MM.1S (cell line): ENCODE results near the gene HNRNPH1.

Source experiments
- DNase-seq: peaks from one replicate; pipeline ENCODE4 v3.0.0-alpha.2; 2015
- H2AFZ ChIP-seq: fragments of 300-600 bp; sonication (generic); 2 replicates; pipeline ENCODE4 v1.6.0; 2016; ENCODE audit warnings: antibody characterized with exemption, low read length
- H3F3A ChIP-seq: fragments of 300-600 bp; sonication (generic); 2 replicates; pipeline ENCODE4 v1.6.1; 2016; ENCODE audit warnings: mild to moderate bottlenecking, antibody characterized with exemption, low read length, moderate library complexity, mixed read lengths; ENCODE audit not compliant: insufficient read depth
- H3K27ac ChIP-seq: fragments of 300-600 bp; sonication (generic); 2 replicates; pipeline ENCODE4 v1.5.1; 2016; ENCODE audit warnings: mild to moderate bottlenecking, low read length
- H3K27me3 ChIP-seq: fragments of 300-600 bp; sonication (generic); replicated peaks from 2 replicates; pipeline ENCODE4 v1.6.0; 2016; ENCODE audit warnings: low read length; ENCODE audit not compliant: insufficient read depth
- H3K36me3 ChIP-seq: fragments of 300-600 bp; sonication (generic); replicated peaks from 2 replicates; pipeline ENCODE4 v1.6.1; 2016; ENCODE audit warnings: mild to moderate bottlenecking, low read length, mixed read lengths; ENCODE audit not compliant: insufficient read depth
- H3K4me1 ChIP-seq: fragments of 300-600 bp; sonication (generic); 2 replicates; pipeline ENCODE4 v1.6.1; 2016; ENCODE audit warnings: low read length, mixed read lengths
- H3K4me2 ChIP-seq: fragments of 300-600 bp; sonication (generic); 2 replicates; pipeline ENCODE4 v1.6.0; 2016; ENCODE audit warnings: low read depth, low read length
- H3K4me3 ChIP-seq: fragments of 300-600 bp; sonication (generic); 2 replicates; pipeline ENCODE4 v1.5.1; 2016; ENCODE audit warnings: low read length, mixed read lengths
- H3K79me2 ChIP-seq: fragments of 300-600 bp; sonication (generic); 2 replicates; pipeline ENCODE4 v1.6.1; 2016; ENCODE audit warnings: mixed run types, low read length, mixed read lengths
- H3K9ac ChIP-seq: fragments of 300-600 bp; sonication (generic); 2 replicates; pipeline ENCODE4 v1.6.1; 2016; ENCODE audit warnings: low read length, mixed read lengths
- H3K9me2 ChIP-seq: fragments of 300-600 bp; sonication (generic); replicated peaks from 2 replicates; pipeline ENCODE4 v1.6.1; 2016; ENCODE audit warnings: mild to moderate bottlenecking, low read length, mixed read lengths; ENCODE audit not compliant: insufficient read depth
- H3K9me3 ChIP-seq: fragments of 300-600 bp; sonication (generic); replicated peaks from 2 replicates; pipeline ENCODE4 v1.6.1; 2016; ENCODE audit warnings: mild to moderate bottlenecking, low read length, mixed read lengths; ENCODE audit not compliant: insufficient read depth
- H4K20me1 ChIP-seq: fragments of 300-600 bp; sonication (generic); 2 replicates; pipeline ENCODE4 v1.6.1; 2016; ENCODE audit warnings: mild to moderate bottlenecking, low read length, moderate library complexity, mixed read lengths; ENCODE audit not compliant: insufficient read depth
- CTCF ChIP-seq: fragments of 300-600 bp; sonication (generic); IDR thresholded peaks from 2 replicates; pipeline ENCODE4 v1.5.1; 2016; ENCODE audit warnings: antibody characterized with exemption, low read length, mixed read lengths
- EZH2 ChIP-seq: fragments of 300-600 bp; sonication (generic); optimal IDR thresholded peaks from 2 replicates; pipeline ENCODE3; 2017; ENCODE audit warnings: low read depth, mild to moderate bottlenecking, antibody characterized with exemption, low read length, mixed read lengths
- EZH2phosphoT487 ChIP-seq: fragments of 300-600 bp; sonication (generic); IDR thresholded peaks from 2 replicates; pipeline ENCODE4 v1.6.1; 2018; ENCODE audit warnings: antibody characterized with exemption, low read length

Gene HNRNPH1

GRCh38 chr5:179620293-179620692 lies 3.2 kb downstream of the HNRNPH1 start:
- peaks cover 64% of the 10 kb centered on the region for H3K36me3 ChIP-seq
- H3K27ac ChIP-seq, result no peak overlapping the region
- H3F3A ChIP-seq, result peaks cover 75% of the 10 kb centered on the region
- no peaks in the 10 kb centered on the region for H3K9me3 ChIP-seq
- H3K9ac ChIP-seq, result peak overlapping the region; percentile 77; the same call in 1 of the 2 replicates
- H3K4me2 ChIP-seq, result peak overlapping the region; percentile 81
- no peak for DNase-seq
- peaks cover 33% of the 10 kb centered on the region for H3K4me1 ChIP-seq
- H3K79me2 ChIP-seq, result peaks cover 89% of the 10 kb centered on the region
- peak overlapping the region; percentile 63 for H3K4me3 ChIP-seq
- no peaks in the 10 kb centered on the region for H3K9me2 ChIP-seq
- TF ChIP-seq EZH2, result no peak
- no peak for TF ChIP-seq EZH2phosphoT487
- no peak for TF ChIP-seq CTCF
- H3K27me3 ChIP-seq, result no peaks in the 10 kb centered on the region
- H4K20me1 ChIP-seq, result peaks cover 70% of the 10 kb centered on the region
- no peak overlapping the region for H2AFZ ChIP-seq

GRCh38 chr5:179619776-179620175 lies 3.7 kb downstream of the HNRNPH1 start:
- Histone ChIP-seq H3K9me3 (no peaks in the 10 kb centered on the region), H3K79me2 (peaks cover 93% of the 10 kb centered on the region), H3K27ac (no peak overlapping the region), H3K4me3 (peak overlapping the region; percentile 7; the same call in 1 of the 2 replicates), H3K9ac (no peak overlapping the region), H2AFZ (no peak overlapping the region), H3K27me3 (no peaks in the 10 kb centered on the region), H3K36me3 (peaks cover 69% of the 10 kb centered on the region), H3K4me2 (peak overlapping the region; percentile 81), H3K9me2 (no peaks in the 10 kb centered on the region), H4K20me1 (peaks cover 73% of the 10 kb centered on the region), H3F3A (peaks cover 80% of the 10 kb centered on the region), H3K4me1 (peaks cover 33% of the 10 kb centered on the region)
- no peak for DNase-seq
- no peak for TF ChIP-seq CTCF
- no peak for TF ChIP-seq EZH2
- TF ChIP-seq EZH2phosphoT487, result no peak

- Histone ChIP-seq H4K20me1 (peaks cover 80% of the 10 kb centered on the region), H3K9me2 (no peaks in the 10 kb centered on the region), H3K4me2 (peak overlapping the region; percentile 81; the same call in 1 of the 2 replicates), H3K9me3 (no peaks in the 10 kb centered on the region), H3K36me3 (peaks cover 76% of the 10 kb centered on the region), H3F3A (peaks cover 87% of the 10 kb centered on the region), H3K79me2 (peaks cover 91% of the 10 kb centered on the region), H3K27me3 (no peaks in the 10 kb centered on the region), H3K27ac (no peak overlapping the region), H3K4me3 (no peak overlapping the region), H3K4me1 (peaks cover 27% of the 10 kb centered on the region), H3K9ac (no peak overlapping the region), H2AFZ (no peak overlapping the region)
- TF ChIP-seq CTCF, result no peak
- no peak for TF ChIP-seq EZH2phosphoT487
- no peak for TF ChIP-seq EZH2
- DNase-seq, result no peak
Observed at GRCh38 chr5:179618923-179619554, 4.4 kb downstream of the HNRNPH1 start.
